Measurements from ENCODE around the gene LAMP1. TPM values are rescaled to one million over a fixed set of nuclear protein-coding genes. Genes with fewer than 3 reads are reported as not detected.
A peak's percentile ranks its signal among the peaks of the same experiment; 100 is the strongest.

LAMP1 gene
- total and polyA plus RNA-seq, 4 experiments from 2014 or later: 20.5 to 126 (median 76.9) TPM

DNA sequence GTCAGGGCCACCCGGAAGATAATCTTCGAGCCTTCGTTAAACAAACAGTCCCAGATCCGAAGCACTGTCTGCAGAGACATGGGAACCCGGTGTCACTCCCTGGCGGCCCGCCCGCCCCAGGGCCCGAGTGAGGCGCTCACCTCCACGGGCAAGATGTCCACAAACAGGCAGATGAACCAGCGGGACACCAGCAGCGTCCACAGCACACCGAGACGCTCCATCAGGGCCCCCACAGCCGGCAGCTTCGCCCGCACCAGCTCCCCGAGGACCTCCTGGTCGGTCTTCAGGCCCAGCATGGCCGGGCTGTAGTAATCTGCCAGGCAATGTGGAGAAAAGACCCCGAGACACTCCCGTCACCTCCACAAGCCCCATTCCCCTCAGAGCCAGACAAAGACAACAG is 28.7 kb downstream of the LAMP1 start:
- Histone ChIP-seq H3K4me1 (ENCODE audit: insufficient read depth, low read length) (no peaks in the 10 kb centered on the region), H3K27ac (ENCODE audit: low read depth, low read length) (no peak overlapping the region), H3K27me3 (ENCODE audit: insufficient read depth, low read length) (no peaks in the 10 kb centered on the region), H3K4me3 (ENCODE audit: low read length in 2 of 2) (no peak overlapping the region), H3K9me3 (ENCODE audit: control insufficient read depth in 1 of 2, low read length in 2 of 2) (no peaks in the 10 kb centered on the region), H3K36me3 (ENCODE audit: insufficient read depth, low read length) (peaks cover 26% of the 10 kb centered on the region)
- Mint-ChIP-seq H3K9me3 (no peaks in the 10 kb centered on the region), H3K4me1 (peaks cover 0 to 10% (median 3%) of the 10 kb centered on the region in 4 donors), H3K27ac (no peak overlapping the region), H3K27me3 (no peaks in the 10 kb centered on the region), H3K36me3 (peaks cover 34 to 38% of the 10 kb centered on the region in 2 donors), H3K4me3 (no peak overlapping the region)
- intact Hi-C loops (cut with micrococcal nuclease): no loop called here
- CTCF ChIA-PET (ENCODE audit: partially characterized antibody): no interaction called here
- POLR2A ChIA-PET (ENCODE audit: partially characterized antibody): no interaction called here
- no peak for DNase-seq

DNA sequence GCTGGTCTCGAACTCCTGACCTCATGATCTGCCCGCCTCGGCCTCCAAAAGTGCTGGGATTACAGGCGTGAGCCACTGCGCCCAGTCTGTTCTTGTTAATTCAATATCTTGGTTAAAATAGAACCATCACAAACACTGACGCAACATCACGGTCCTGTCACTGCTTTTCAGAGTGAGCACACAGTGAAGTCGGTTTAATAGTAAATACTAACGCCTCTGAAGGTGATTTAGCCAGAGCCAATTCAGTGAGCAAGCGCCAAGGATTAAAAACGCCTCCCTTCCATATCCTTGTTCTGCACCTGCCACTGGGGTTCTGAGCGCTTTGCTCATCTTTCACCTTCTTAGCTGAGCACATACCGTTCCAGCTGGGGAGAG is 30.3 kb downstream of the LAMP1 start:
- intact Hi-C loops (cut with micrococcal nuclease): no loop called here
- peaks cover 0 to 10% (median 3%) of the 10 kb centered on the region in 4 donors for H3K4me1 Mint-ChIP-seq
- ChIA-PET CTCF (ENCODE audit: partially characterized antibody) (no interaction called here), POLR2A (ENCODE audit: partially characterized antibody) (no interaction called here)
- Histone ChIP-seq H3K4me1 (ENCODE audit: insufficient read depth, low read length) (no peaks in the 10 kb centered on the region), H3K9me3 (ENCODE audit: control insufficient read depth in 1 of 2, low read length in 2 of 2) (no peaks in the 10 kb centered on the region), H3K27me3 (ENCODE audit: insufficient read depth, low read length) (no peaks in the 10 kb centered on the region), H3K27ac (ENCODE audit: low read depth, low read length) (no peak overlapping the region), H3K4me3 (ENCODE audit: low read length in 2 of 2) (no peak overlapping the region), H3K36me3 (ENCODE audit: insufficient read depth, low read length) (peaks cover 10% of the 10 kb centered on the region)
- H3K36me3 Mint-ChIP-seq: peaks cover 18 to 22% of the 10 kb centered on the region in 2 donors
- DNase-seq: no peak
- H3K9me3 Mint-ChIP-seq: no peaks in the 10 kb centered on the region
- no peak overlapping the region for H3K4me3 Mint-ChIP-seq
- H3K27ac Mint-ChIP-seq: peak overlapping the region in 1 of 7 donors; percentile 53
- no peaks in the 10 kb centered on the region for H3K27me3 Mint-ChIP-seq

DNA sequence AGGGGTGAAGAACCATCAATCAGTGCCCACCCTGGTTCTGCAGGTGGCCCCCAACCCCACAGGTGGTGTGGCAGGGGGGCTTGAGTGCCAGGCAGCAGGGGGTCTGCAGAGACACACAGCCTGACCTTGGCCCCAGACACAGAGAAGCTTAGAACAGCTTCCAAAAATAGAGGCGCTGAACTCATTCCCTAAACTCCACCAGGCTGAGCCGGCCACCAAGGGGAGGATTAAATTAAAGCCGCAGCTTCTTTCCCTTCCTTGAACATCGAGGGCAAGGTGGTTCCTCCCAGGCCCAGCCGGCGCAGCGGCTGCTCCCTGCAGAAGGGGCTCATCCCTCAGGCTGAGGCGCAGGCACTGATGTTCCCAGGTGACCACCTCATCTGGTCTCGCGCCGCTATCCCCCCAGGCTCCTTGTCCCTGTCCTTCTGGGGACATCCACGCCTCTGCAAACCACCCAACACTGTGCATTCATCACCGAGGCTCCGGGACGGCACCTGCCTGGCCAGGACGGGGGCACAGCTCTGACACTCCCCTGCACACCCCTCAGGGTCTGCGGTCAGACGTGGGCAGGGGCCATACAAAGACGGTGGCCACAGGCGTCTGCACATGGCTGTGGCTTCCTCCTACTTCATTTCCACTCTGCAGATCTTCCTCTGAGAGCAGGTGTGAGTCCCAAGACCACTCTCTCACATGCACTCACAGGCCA is 30.9 kb downstream of the LAMP1 start:
- Histone ChIP-seq H3K36me3 (ENCODE audit: insufficient read depth, low read length) (peaks cover 10% of the 10 kb centered on the region), H3K4me3 (ENCODE audit: low read length in 2 of 2) (no peak overlapping the region), H3K27ac (ENCODE audit: low read depth, low read length) (no peak overlapping the region), H3K9me3 (ENCODE audit: control insufficient read depth in 1 of 2, low read length in 2 of 2) (no peaks in the 10 kb centered on the region), H3K4me1 (ENCODE audit: insufficient read depth, low read length) (no peaks in the 10 kb centered on the region), H3K27me3 (ENCODE audit: insufficient read depth, low read length) (no peaks in the 10 kb centered on the region)
- no peaks in the 10 kb centered on the region for H3K27me3 Mint-ChIP-seq
- peaks cover 15 to 18% of the 10 kb centered on the region in 2 donors for H3K36me3 Mint-ChIP-seq
- ChIA-PET POLR2A (ENCODE audit: partially characterized antibody) (no interaction called here), CTCF (ENCODE audit: partially characterized antibody) (no interaction called here)
- H3K4me1 Mint-ChIP-seq: peaks cover 0 to 10% (median 3%) of the 10 kb centered on the region in 4 donors
- intact Hi-C loops (cut with micrococcal nuclease): no loop called here
- no peak for DNase-seq
- no peak overlapping the region for H3K27ac Mint-ChIP-seq
- H3K4me3 Mint-ChIP-seq: no peak overlapping the region
- H3K9me3 Mint-ChIP-seq: no peaks in the 10 kb centered on the region

DNA sequence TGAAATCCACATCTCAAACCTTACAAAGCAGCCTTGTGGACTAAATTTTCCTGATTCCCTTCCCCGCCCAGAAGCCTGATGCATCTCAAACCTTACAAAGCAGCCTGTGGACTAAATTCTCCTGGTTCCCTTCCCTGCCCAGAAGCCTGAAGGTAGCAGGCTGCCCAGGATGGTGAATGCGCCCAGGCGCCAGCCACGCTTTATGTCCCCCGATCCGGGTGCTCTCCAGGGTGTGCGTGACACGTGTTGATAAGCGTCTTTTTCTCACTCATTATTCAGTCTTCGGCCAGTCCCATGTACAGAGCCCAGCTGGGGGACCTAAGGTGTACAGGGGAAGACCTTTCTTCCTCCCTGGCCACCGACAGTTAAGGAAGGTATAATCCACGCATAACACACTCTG is 31.8 kb downstream of the LAMP1 start:
- H3K27me3 Mint-ChIP-seq: no peaks in the 10 kb centered on the region
- Histone ChIP-seq H3K36me3 (ENCODE audit: insufficient read depth, low read length) (peaks cover 1% of the 10 kb centered on the region), H3K9me3 (ENCODE audit: control insufficient read depth in 1 of 2, low read length in 2 of 2) (no peaks in the 10 kb centered on the region), H3K4me1 (ENCODE audit: insufficient read depth, low read length) (no peaks in the 10 kb centered on the region), H3K4me3 (ENCODE audit: low read length in 2 of 2) (no peak overlapping the region), H3K27me3 (ENCODE audit: insufficient read depth, low read length) (no peaks in the 10 kb centered on the region), H3K27ac (ENCODE audit: low read depth, low read length) (no peak overlapping the region)
- CTCF ChIA-PET (ENCODE audit: partially characterized antibody): no interaction called here
- no peaks in the 10 kb centered on the region for H3K9me3 Mint-ChIP-seq
- peak overlapping the region in 1 of 7 donors; percentile 63 for H3K27ac Mint-ChIP-seq
- intact Hi-C loops (cut with micrococcal nuclease): no loop called here
- H3K4me1 Mint-ChIP-seq: peaks cover 0 to 10% (median 3%) of the 10 kb centered on the region in 4 donors
- H3K36me3 Mint-ChIP-seq: peaks cover 6 to 8% of the 10 kb centered on the region in 2 donors
- H3K4me3 Mint-ChIP-seq: no peak overlapping the region
- POLR2A ChIA-PET (ENCODE audit: partially characterized antibody): no interaction called here
- DNase-seq: no peak

DNA sequence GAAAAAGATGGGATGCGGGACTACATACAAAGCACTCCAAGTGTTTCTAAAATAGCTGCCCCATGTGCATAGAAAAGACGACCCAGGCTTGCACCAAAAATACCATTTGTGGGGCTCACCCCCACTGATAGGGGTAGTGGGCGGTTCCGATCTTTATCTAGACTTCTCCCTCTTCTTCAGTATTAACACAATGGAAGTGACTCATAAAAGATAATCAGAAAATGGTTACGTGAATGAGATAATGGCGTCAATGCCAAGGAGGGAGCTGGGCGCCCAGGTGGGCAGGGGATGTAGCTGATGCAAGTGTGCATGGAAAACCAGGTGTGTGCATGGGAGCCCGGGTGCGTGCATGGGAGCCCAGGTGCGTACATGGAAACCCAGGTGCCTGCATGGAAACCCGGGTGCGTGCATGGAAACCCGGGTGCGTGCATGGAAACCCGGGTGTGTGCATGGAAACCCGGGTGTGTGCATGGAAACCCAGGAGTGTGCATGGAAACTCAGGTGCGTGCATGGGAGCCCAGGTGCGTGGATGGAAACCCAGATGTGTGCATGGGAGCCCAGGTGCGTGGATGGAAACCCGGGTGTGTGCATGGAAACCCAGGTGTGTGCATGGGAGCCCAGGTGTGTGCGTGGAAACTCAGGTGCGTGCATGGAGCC is 32.7 kb downstream of the LAMP1 start:
- Histone ChIP-seq H3K4me1 (ENCODE audit: insufficient read depth, low read length) (no peaks in the 10 kb centered on the region), H3K9me3 (ENCODE audit: control insufficient read depth in 1 of 2, low read length in 2 of 2) (no peaks in the 10 kb centered on the region), H3K4me3 (ENCODE audit: low read length in 2 of 2) (no peak overlapping the region), H3K27me3 (ENCODE audit: insufficient read depth, low read length) (no peaks in the 10 kb centered on the region), H3K36me3 (ENCODE audit: insufficient read depth, low read length) (no peaks in the 10 kb centered on the region), H3K27ac (ENCODE audit: low read depth, low read length) (no peak overlapping the region)
- intact Hi-C loops (cut with micrococcal nuclease): no loop called here
- H3K27me3 Mint-ChIP-seq: peaks cover 0 to 4% of the 10 kb centered on the region in 2 donors
- DNase-seq: no peak
- no peak overlapping the region for H3K4me3 Mint-ChIP-seq
- ChIA-PET POLR2A (ENCODE audit: partially characterized antibody) (no interaction called here), CTCF (ENCODE audit: partially characterized antibody) (no interaction called here)
- peaks cover 0 to 10% (median 3%) of the 10 kb centered on the region in 4 donors for H3K4me1 Mint-ChIP-seq
- H3K9me3 Mint-ChIP-seq: no peaks in the 10 kb centered on the region
- peak overlapping the region in 1 of 7 donors; percentile 41 for H3K27ac Mint-ChIP-seq
- H3K36me3 Mint-ChIP-seq: peaks cover 0 to 4% of the 10 kb centered on the region in 2 donors

DNA sequence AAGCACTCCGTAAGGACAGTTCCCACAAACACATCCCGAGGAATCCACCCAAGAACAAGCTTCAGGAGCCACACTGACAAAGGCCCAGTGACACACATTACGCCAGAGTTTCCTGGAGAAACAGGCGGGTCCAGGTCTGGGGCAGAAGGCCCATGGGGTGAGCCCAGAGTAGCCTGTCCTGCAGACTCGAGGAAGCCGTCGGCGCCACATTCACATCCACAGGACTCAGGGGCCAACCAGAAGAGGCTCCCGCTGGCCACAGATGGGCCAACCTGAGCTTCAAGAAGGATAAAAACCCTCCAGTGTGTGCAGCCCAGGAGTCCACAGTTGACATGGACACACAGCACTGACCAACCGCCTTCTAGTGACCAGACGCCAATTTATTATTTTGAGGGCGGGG is 35.6 kb downstream of the LAMP1 start:
- Mint-ChIP-seq H3K4me3 (no peak overlapping the region), H3K9me3 (no peaks in the 10 kb centered on the region), H3K4me1 (peaks cover 0 to 10% (median under 1%) of the 10 kb centered on the region in 4 donors), H3K36me3 (no peaks in the 10 kb centered on the region), H3K27ac (peak overlapping the region in 1 of 7 donors; percentile 62), H3K27me3 (peaks cover 2 to 4% of the 10 kb centered on the region in 2 donors)
- Histone ChIP-seq H3K36me3 (ENCODE audit: insufficient read depth, low read length) (no peaks in the 10 kb centered on the region), H3K9me3 (ENCODE audit: control insufficient read depth in 1 of 2, low read length in 2 of 2) (no peaks in the 10 kb centered on the region), H3K27ac (ENCODE audit: low read depth, low read length) (no peak overlapping the region), H3K4me1 (ENCODE audit: insufficient read depth, low read length) (no peaks in the 10 kb centered on the region), H3K4me3 (ENCODE audit: low read length in 2 of 2) (no peak overlapping the region), H3K27me3 (ENCODE audit: insufficient read depth, low read length) (no peaks in the 10 kb centered on the region)
- CTCF ChIA-PET (ENCODE audit: partially characterized antibody): no interaction called here
- DNase-seq: no peak
- intact Hi-C loops (cut with micrococcal nuclease): no loop called here
- POLR2A ChIA-PET (ENCODE audit: partially characterized antibody): no interaction called here

DNA sequence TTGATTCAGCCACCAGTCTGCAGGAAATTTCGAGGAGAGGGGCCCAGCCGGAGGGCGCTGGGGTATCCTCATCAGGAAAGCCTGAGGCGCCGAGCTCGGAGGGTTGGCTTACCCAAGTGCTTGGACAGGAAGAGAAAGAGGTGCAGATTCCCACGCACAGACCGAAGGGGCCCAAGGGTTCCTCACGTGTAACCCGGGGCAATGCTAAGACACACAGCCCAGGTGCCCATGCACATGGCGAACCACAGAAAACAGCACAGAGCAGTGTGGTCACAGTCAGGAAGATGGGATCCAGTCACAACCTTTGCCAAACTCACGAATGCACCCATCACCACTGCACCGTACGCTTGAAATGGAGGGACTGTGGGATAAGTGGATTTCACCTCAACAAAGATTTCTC is 36.0 kb downstream of the LAMP1 start:
- H3K27me3 Mint-ChIP-seq: peaks cover 2 to 4% of the 10 kb centered on the region in 2 donors
- POLR2A ChIA-PET (ENCODE audit: partially characterized antibody): no interaction called here
- no peak overlapping the region for H3K4me3 ChIP-seq (ENCODE audit: low read length in 2 of 2)
- no peaks in the 10 kb centered on the region for H3K36me3 Mint-ChIP-seq
- no peak overlapping the region for H3K27ac Mint-ChIP-seq
- no peaks in the 10 kb centered on the region for H3K9me3 Mint-ChIP-seq
- no peaks in the 10 kb centered on the region for H3K9me3 ChIP-seq (ENCODE audit: control insufficient read depth in 1 of 2, low read length in 2 of 2)
- H3K27me3 ChIP-seq (ENCODE audit: insufficient read depth, low read length): no peaks in the 10 kb centered on the region
- no peak overlapping the region for H3K27ac ChIP-seq (ENCODE audit: low read depth, low read length)
- H3K36me3 ChIP-seq (ENCODE audit: insufficient read depth, low read length): no peaks in the 10 kb centered on the region
- intact Hi-C loops (cut with micrococcal nuclease): no loop called here
- DNase-seq: no peak
- H3K4me1 Mint-ChIP-seq: peaks cover 0 to 8% (median under 1%) of the 10 kb centered on the region in 4 donors
- H3K4me1 ChIP-seq (ENCODE audit: insufficient read depth, low read length): no peaks in the 10 kb centered on the region
- no peak overlapping the region for H3K4me3 Mint-ChIP-seq
- CTCF ChIA-PET (ENCODE audit: partially characterized antibody): no interaction called here

All from CD4-positive, alpha-beta memory T cell (primary cell).